HPDE6-E6E7 (cell line): ENCODE results near the gene HSPB3.
"Not testable (repeated sequence)": the region's sequence is repeated elsewhere in the genome, so short reads cannot be mapped to it uniquely, and the experiment has no call there.

Experiments used
- DNase-seq: peaks from one replicate; pipeline ENCODE4 v3.0.0; 2011; ENCODE audit warnings: missing footprints; ENCODE audit errors: extremely low spot score

Gene HSPB3

DNA sequence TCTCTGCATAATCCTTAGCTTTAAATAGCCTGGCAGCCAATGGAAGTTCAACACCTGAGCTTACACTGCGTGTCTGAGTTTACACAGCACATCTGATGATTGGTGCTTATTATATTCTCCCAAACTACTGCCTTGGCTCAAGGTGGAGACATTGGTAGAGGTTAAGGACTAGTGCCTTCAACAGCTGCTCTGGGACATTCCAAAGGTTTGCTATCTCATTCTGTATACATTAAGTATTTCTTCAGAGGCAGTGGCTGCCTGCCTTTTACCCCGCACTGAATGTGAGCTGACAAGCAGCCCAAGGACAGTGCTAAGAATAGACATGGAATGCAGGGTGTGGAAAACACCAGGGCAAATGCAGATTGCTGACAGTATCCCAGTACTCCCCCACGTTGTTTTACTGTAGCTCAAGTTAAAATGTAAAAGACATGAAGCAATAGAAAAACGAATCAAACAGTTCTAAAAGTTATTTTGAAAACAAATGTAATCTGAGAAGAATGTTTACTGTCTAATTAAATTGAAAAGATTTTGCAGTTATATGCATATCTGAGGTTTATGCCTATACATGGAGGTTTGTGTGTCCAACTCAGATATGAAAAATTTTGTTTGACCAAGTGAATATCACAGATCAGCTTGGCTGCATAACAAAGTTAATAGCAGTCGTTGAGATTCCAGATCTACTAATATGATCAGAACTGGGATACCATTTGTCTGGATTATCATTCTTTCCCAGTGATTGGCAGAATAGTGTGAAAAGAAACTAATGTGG is 1.8 kb downstream of the HSPB3 start:
- DNase-seq = no peak

- no peak for DNase-seq
Observed at GRCh38 chr5:54458221-54458620, 2.7 kb downstream of the HSPB3 start.

- DNase-seq = no peak
Observed at GRCh38 chr5:54460181-54460919, 4.9 kb downstream of the HSPB3 start.

DNA sequence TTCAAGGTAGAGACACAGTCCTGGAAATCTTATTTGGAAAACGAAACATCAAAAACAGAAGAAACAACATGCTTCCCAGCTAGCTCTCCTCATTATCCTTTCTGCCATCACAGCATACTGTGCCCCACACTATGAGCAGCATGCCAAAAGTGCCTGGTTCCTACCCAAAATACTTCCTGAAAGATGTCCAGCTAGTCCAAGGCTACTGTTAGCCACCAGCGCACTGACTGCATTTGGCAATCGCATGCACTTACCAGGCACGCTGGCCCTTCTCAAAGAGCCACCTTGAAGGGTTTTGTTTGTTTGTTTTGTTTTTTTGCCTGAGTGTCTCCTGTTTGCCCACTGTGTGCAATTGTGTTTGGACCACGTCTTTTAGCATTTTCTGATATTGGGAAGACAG is 6.8 kb downstream of the HSPB3 start:
- DNase-seq = no peak

DNA sequence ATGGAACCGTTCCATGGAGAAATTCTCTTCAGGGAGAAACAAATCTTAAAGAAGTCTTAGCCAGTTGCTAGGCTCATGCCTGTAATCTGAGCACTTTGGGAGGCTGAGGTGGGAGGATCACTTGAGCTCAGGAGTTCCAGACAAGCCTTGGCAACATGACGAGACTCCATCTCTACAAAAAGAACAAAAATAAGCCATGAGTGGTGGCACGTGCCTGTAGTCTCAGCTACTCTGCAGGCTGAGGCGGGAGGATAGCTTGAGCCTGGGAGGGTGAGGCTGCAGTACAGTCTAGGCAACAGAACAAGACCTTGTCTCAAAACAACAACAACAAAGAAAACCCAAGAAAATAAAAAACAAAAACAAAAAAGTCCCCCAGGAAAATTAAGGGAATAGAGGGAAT is 8.2 kb downstream of the HSPB3 start:
- DNase-seq = no peak

DNA sequence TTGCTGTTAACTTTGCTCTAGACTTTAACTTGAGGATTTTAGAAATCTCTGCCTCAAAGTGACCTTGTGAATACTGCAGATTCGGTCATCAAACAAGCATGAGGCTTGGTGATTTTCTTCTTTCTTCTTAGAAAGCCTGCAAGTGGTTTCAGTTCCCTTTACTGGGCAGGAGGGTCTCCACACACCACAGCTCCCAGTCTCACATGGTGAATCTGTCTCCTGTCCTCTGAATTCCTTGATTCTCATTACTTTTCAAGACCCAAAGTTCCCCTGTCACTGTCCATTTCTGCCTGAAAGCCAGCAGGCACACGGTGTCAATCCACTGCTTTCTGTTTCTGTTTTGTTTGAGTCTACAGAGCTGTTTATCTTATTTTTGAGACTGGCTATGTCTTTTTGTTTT is 14.1 kb downstream of the HSPB3 start:
- no peak for DNase-seq

- DNase-seq = no peak
Observed at GRCh38 chr5:54470128-54470527, 14.6 kb downstream of the HSPB3 start.

DNA sequence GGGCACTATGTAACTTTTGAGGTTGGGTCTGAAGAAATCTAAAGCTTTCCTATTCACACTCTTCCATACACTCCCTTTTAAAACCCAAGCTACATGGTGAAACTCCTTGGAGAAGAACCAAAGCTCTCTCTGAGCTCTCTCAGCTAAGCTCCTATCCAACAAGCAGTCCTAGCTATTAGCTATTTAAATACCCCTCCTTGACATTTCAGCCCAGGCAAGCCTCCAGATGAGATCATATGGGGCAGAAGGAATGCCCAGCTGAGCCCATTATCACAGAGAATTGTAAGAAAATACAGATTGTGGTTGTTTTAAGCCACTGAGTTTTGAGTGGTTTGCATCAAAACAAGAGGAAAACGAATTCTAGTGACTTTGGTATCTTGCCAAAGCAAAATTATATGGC is 15.2 kb downstream of the HSPB3 start:
- DNase-seq = no peak

GRCh38 chr5:54471398-54471797 is 15.9 kb downstream of the HSPB3 start:
- DNase-seq = no peak

- no peak for DNase-seq
Observed at GRCh38 chr5:54476682-54477081, 21.2 kb downstream of the HSPB3 start.

DNA sequence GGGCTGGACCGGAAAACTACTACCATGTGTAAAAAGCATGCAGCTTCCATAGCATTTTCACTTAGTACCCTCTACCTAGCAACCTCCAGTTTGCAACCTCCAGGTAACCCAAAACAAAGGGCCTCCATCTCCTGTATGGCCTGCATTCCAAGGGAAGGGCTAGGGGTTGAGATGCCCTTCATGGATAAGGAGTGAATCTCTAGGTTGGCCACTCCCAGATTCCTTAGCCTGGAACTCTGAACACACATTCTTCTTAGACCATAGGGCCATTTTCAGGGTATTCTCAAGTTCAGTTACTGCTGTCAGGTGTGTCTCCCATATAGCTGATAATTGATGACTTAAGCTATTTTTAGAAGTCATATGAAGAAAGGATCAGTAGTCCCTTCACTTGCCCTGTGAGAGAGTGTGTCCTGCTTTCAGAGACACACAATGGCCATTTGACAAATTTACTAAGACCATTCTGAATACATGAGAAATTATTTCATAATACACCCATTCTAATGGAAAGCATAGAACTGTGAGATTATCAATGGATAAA is 22.5 kb downstream of the HSPB3 start:
- DNase-seq = no peak

- no peak for DNase-seq
Observed at GRCh38 chr5:54480296-54480695, 24.8 kb downstream of the HSPB3 start.

- no peak for DNase-seq
Observed at GRCh38 chr5:54484219-54484894, 28.9 kb downstream of the HSPB3 start.

GRCh38 chr5:54485659-54486058 is 30.2 kb downstream of the HSPB3 start:
- DNase-seq = not testable (repeated sequence)

- not testable (repeated sequence) for DNase-seq
Observed at GRCh38 chr5:54489648-54489979, 34.1 kb downstream of the HSPB3 start.

DNA sequence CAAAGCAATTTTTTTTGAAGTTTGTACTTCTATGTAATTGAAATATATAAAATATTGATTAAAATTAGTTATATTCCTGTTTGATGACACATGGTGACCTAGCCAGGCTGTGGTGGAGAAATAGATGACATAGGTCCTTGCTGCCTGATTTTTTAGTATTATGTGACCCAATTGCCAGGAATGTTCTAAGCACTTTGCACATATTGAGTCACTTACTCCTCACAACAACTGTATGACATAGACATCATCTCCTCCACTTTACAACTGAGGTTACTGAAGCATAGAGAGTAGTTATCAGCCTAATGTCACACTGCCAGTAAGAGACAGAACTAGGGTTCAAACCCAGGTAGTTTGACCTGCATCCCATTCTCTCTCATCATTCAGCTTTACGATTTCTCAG is 35.8 kb downstream of the HSPB3 start:
- DNase-seq = no peak

- DNase-seq = no peak
Observed at GRCh38 chr5:54492178-54492577, 36.7 kb downstream of the HSPB3 start.

GRCh38 chr5:54495027-54495426 is 39.5 kb downstream of the HSPB3 start:
- no peak for DNase-seq
